ENCODE data around the gene JMJD1C.

JMJD1C gene

DNA sequence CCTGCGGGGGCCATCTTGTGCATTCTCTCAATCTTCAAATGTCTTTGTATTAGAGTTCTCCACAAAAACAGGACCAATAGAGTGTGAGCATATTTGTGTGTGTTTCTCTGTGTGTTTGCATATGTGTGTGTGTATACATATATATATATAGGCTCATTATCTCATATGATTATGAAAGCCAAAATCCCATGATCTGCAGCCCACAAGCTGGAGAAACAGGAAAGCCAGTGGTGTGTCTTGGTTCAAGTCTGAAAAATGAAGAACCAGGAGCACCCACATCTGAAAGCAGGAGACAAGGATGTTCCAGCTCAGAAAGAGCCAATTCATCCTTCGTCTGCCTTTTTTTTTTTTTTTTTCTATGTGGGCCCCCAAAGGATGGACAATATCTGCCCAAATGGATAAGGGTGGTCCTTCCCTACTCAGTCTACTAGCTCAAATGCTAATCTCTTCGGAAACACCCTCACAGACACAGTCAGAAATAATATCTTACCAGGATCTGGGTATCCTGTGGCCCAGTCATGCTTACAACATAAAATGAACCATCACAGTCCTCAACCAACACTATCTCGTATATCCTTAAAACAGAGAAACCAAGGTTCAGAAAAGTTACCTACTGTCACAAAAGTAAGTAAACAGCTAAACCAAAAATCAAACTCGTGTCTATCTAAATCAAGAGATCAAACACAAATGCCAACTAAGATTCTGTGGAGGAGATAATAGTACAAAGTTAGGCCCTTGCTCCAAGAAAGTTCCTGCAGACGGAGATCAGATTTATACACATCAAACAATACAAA lies 141.9 kb downstream of the JMJD1C start:
- no peaks in the 10 kb centered on the region for H3K9me2 ChIP-seq (replicated peaks; ENCODE audit: insufficient read depth, low read length)
- no peaks in the 10 kb centered on the region for H3K27me3 ChIP-seq (replicated peaks; ENCODE audit: insufficient read depth, low read length)
- no peak for DNase-seq
- H3K27ac ChIP-seq (ENCODE audit: low read length), result no peak overlapping the region
- no peaks in the 10 kb centered on the region; the same call in 1 of the 2 replicates for H3K79me2 ChIP-seq (ENCODE audit: low read length)
- no peak overlapping the region for H3K4me2 ChIP-seq (ENCODE audit: low read depth, low read length)
- H2AFZ ChIP-seq (ENCODE audit: low read length), result no peak overlapping the region
- H3K9me3 ChIP-seq (replicated peaks; ENCODE audit: insufficient read depth, low read length), result no peaks in the 10 kb centered on the region
- H3K36me3 ChIP-seq (replicated peaks; ENCODE audit: insufficient read depth, low read length), result no peaks in the 10 kb centered on the region
- H3K4me3 ChIP-seq (ENCODE audit: low read length), result no peak overlapping the region
- H4K20me1 ChIP-seq (ENCODE audit: insufficient read depth, low read length), result no peaks in the 10 kb centered on the region
- no peak overlapping the region for H3K9ac ChIP-seq (ENCODE audit: low read length)
- no peaks in the 10 kb centered on the region for H3K4me1 ChIP-seq (ENCODE audit: low read length)
- TF ChIP-seq, protein P1, sequence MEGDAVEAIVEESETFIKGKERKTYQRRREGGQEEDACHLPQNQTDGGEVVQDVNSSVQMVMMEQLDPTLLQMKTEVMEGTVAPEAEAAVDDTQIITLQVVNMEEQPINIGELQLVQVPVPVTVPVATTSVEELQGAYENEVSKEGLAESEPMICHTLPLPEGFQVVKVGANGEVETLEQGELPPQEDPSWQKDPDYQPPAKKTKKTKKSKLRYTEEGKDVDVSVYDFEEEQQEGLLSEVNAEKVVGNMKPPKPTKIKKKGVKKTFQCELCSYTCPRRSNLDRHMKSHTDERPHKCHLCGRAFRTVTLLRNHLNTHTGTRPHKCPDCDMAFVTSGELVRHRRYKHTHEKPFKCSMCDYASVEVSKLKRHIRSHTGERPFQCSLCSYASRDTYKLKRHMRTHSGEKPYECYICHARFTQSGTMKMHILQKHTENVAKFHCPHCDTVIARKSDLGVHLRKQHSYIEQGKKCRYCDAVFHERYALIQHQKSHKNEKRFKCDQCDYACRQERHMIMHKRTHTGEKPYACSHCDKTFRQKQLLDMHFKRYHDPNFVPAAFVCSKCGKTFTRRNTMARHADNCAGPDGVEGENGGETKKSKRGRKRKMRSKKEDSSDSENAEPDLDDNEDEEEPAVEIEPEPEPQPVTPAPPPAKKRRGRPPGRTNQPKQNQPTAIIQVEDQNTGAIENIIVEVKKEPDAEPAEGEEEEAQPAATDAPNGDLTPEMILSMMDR (IDR thresholded peaks at IDR 0.05; ENCODE audit: low read length), result no peak
- TF ChIP-seq EZH2 (optimal IDR thresholded peaks at IDR 0.05; ENCODE audit: low read depth, low read length), result no peak
- H3F3A ChIP-seq (ENCODE audit: insufficient read depth, low read length), result no peaks in the 10 kb centered on the region

DNA sequence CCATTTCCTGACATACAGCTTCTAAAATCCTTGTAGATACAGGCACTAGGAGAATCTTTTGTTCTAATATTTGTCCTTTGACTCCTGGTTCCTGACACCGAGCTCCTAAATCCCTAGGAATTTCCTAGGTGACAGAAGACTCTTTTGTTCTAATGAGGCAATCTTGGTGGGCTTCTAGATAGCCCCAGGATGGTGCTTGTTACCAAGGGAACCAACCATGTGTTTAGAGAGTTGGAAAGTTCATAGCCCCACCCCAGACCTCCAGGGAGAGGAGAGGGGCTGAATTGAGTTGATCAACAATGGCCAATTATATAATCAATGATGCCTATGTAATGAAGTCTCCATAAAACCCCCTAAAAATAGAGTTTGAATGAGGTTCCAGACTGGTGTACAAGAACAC lies 145.1 kb downstream of the JMJD1C start:
- Histone ChIP-seq H3K27me3 (replicated peaks; ENCODE audit: insufficient read depth, low read length) (no peaks in the 10 kb centered on the region), H3K4me2 (ENCODE audit: low read depth, low read length) (no peak overlapping the region), H2AFZ (ENCODE audit: low read length) (no peak overlapping the region), H3K9me3 (replicated peaks; ENCODE audit: insufficient read depth, low read length) (no peaks in the 10 kb centered on the region), H3K79me2 (ENCODE audit: low read length) (no peaks in the 10 kb centered on the region; the same call in 1 of the 2 replicates), H3F3A (ENCODE audit: insufficient read depth, low read length) (no peaks in the 10 kb centered on the region), H3K9ac (ENCODE audit: low read length) (no peak overlapping the region), H3K9me2 (replicated peaks; ENCODE audit: insufficient read depth, low read length) (no peaks in the 10 kb centered on the region), H3K36me3 (replicated peaks; ENCODE audit: insufficient read depth, low read length) (no peaks in the 10 kb centered on the region), H3K4me3 (ENCODE audit: low read length) (no peak overlapping the region), H3K27ac (ENCODE audit: low read length) (no peak overlapping the region), H3K4me1 (ENCODE audit: low read length) (no peaks in the 10 kb centered on the region), H4K20me1 (ENCODE audit: insufficient read depth, low read length) (no peaks in the 10 kb centered on the region)
- DNase-seq, result no peak
- TF ChIP-seq EZH2phosphoT487 (IDR thresholded peaks at IDR 0.05; ENCODE audit: low read length), result no peak
- TF ChIP-seq, protein P1 (IDR thresholded peaks at IDR 0.05; ENCODE audit: low read length), result no peak
- TF ChIP-seq EZH2 (optimal IDR thresholded peaks at IDR 0.05; ENCODE audit: low read depth, low read length), result no peak

DNA sequence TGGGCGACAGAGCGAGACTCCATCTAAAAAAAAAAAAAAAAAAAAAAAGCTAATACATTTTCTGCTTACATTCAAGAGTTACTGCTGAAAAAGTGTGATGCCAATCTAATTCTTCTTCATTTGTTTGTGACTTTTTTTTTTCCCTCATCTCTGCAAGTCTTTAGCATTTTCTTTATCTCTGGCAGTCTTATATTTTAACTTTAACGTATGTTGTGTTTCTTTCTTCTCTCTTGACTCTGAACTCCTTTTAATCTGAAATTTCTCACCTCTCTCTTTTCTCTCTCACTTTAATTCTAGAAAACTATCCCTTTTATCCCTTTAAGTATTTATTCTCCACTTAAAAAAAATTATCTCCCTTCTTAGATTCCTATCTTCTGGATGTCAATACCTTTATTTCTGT lies 146.5 kb downstream of the JMJD1C start:
- Histone ChIP-seq H3K9ac (ENCODE audit: low read length) (no peak overlapping the region), H3K27me3 (replicated peaks; ENCODE audit: insufficient read depth, low read length) (no peaks in the 10 kb centered on the region), H3K27ac (ENCODE audit: low read length) (no peak overlapping the region), H4K20me1 (ENCODE audit: insufficient read depth, low read length) (no peaks in the 10 kb centered on the region), H3K4me2 (ENCODE audit: low read depth, low read length) (no peak overlapping the region), H3K36me3 (replicated peaks; ENCODE audit: insufficient read depth, low read length) (no peaks in the 10 kb centered on the region), H2AFZ (ENCODE audit: low read length) (no peak overlapping the region), H3K79me2 (ENCODE audit: low read length) (no peaks in the 10 kb centered on the region; the same call in 1 of the 2 replicates), H3K9me3 (replicated peaks; ENCODE audit: insufficient read depth, low read length) (no peaks in the 10 kb centered on the region), H3K4me1 (ENCODE audit: low read length) (no peaks in the 10 kb centered on the region), H3F3A (ENCODE audit: insufficient read depth, low read length) (no peaks in the 10 kb centered on the region), H3K4me3 (ENCODE audit: low read length) (no peak overlapping the region), H3K9me2 (replicated peaks; ENCODE audit: insufficient read depth, low read length) (no peaks in the 10 kb centered on the region)
- no peak for DNase-seq
- no peak for TF ChIP-seq EZH2 (optimal IDR thresholded peaks at IDR 0.05; ENCODE audit: low read depth, low read length)

DNA sequence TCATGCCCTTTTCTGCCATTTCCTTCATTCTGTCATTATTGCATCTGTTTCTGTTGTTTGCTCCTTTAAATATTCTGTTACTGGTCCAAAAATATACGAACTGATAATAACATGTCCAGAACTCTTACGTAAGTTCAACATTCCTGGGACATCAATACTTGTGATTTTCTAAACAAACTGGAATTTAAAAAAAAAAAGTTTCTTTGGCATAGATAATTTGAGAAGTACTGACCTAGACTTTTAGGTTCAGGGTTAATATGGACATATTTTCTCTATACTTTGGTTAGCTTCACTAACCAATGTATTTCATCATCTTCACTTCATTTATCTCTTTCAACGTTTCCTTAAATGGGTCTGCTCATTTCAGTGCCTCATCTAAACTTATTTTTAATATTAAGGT lies 147.3 kb downstream of the JMJD1C start:
- no peak overlapping the region for H3K9ac ChIP-seq (ENCODE audit: low read length)
- TF ChIP-seq EZH2phosphoT487 (IDR thresholded peaks at IDR 0.05; ENCODE audit: low read length) (no peak), EZH2 (optimal IDR thresholded peaks at IDR 0.05; ENCODE audit: low read depth, low read length) (no peak)
- TF ChIP-seq, protein P1 (IDR thresholded peaks at IDR 0.05; ENCODE audit: low read length), result no peak
- H3K27ac ChIP-seq (ENCODE audit: low read length), result no peak overlapping the region
- no peaks in the 10 kb centered on the region for H3K9me3 ChIP-seq (replicated peaks; ENCODE audit: insufficient read depth, low read length)
- no peaks in the 10 kb centered on the region; the same call in 1 of the 2 replicates for H3K79me2 ChIP-seq (ENCODE audit: low read length)
- no peak overlapping the region for H2AFZ ChIP-seq (ENCODE audit: low read length)
- no peaks in the 10 kb centered on the region for H3F3A ChIP-seq (ENCODE audit: insufficient read depth, low read length)
- no peaks in the 10 kb centered on the region for H3K36me3 ChIP-seq (replicated peaks; ENCODE audit: insufficient read depth, low read length)
- H3K4me1 ChIP-seq (ENCODE audit: low read length), result no peaks in the 10 kb centered on the region
- no peak overlapping the region for H3K4me2 ChIP-seq (ENCODE audit: low read depth, low read length)
- no peak overlapping the region for H3K4me3 ChIP-seq (ENCODE audit: low read length)
- no peaks in the 10 kb centered on the region for H4K20me1 ChIP-seq (ENCODE audit: insufficient read depth, low read length)
- H3K9me2 ChIP-seq (replicated peaks; ENCODE audit: insufficient read depth, low read length), result no peaks in the 10 kb centered on the region
- no peaks in the 10 kb centered on the region for H3K27me3 ChIP-seq (replicated peaks; ENCODE audit: insufficient read depth, low read length)
- no peak for DNase-seq

Data from MM.1S (cell line).